NCI-H2227 (cell line): ENCODE results near the gene TRIM65.

Source experiments
- DNase-seq: peaks from one replicate; lab custom pipeline; 2025; ENCODE audit not compliant: unreplicated experiment; lab: John Stamatoyannopoulos, UW

TRIM65 gene

GRCh38 chr17:75839942-75840798 is 56.6 kb downstream of the TRIM65 start:
- no peak for DNase-seq
